ENCODE data around the gene ADAM15.

The ADAM15 gene

DNA sequence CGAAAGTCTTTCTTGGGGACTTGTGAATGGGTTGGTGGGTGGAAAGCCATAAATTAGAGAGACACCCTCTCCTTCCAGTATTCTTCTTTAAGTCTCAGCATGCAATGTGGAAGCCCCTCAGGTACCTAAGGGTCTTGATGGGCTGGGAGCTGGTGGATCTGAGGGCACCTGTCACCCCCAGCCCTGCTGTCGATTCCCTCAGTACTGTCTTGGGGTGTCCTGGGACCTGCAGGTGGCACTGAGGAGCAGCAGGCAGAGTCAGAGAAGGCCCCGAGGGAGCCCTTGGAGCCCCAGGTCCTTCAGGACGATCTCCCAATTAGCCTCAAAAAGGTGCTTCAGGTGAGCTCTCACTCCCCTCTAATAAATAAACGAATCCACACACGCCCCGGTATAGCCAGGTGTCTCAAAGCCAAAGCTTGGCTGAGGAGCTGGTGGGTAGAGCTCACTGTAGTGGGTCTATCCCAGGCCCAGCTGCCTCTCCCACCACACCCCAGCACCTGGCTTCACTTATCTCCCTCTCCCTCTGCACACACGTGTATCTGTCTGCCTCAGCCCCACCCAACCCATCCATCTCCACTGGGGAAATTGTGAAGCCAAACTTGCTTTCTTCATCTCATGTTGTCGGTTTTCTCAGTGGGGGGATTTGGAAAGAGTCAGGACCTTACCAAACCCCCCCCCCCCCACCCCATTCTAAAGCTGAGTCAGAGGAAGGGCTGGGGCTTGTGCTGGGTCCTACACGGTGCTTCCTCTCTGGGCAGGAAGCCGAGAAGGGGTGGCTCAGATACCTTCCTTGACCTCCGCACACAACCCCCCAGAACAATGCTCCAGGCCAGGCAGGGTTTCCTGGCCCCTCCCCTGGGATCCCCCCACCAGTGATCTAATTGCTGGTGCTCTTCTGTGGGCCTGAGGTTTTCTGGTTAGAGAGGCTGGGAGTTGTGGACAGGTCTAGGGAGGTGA lies 1.6 kb downstream of the ADAM15 start:
- peak; percentile 51 for DNase-seq

DNA sequence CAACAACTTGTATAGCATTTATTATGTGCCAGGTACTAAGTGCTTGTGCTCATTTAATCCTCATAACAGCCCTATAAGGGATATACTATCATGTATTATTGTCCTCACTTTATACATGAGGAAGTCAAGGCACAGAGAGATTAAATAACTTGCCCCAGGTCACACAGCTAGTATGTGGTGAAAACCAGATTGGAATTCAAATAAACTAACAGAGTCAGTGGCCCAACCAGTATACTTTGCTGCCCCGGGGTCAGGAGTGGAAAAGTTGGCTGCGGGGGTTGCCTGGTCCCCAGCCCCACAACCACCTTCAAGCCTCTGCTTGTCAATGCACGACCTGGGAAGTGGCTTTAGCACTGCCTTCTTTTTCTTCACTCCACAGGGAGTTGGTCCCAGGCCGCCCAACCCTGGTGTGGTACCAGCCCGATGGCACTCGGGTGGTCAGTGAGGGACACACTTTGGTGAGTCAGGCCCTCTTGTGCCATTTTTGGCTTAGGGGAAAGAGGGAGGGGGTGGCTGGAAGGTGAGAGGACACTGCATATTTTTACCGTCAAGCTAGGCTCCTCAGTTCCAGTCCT lies 2.5 kb downstream of the ADAM15 start:
- no peak for DNase-seq

DNA sequence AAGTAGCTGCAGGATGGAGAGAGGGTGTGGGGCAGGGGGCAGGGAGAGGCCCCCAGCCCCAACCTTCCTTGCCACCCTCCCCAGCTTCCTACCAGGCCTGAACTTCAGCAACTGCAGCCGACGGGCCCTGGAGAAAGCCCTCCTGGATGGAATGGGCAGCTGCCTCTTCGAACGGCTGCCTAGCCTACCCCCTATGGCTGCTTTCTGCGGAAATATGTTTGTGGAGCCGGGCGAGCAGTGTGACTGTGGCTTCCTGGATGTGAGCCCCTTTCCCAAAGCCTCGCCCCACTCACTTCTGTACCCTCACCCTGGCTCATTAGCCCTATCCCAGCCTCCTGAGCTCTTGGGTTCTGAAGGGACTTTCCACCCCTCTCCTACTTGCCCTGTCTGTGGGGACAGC lies 6.0 kb downstream of the ADAM15 start:
- DNase-seq: no peak

DNA sequence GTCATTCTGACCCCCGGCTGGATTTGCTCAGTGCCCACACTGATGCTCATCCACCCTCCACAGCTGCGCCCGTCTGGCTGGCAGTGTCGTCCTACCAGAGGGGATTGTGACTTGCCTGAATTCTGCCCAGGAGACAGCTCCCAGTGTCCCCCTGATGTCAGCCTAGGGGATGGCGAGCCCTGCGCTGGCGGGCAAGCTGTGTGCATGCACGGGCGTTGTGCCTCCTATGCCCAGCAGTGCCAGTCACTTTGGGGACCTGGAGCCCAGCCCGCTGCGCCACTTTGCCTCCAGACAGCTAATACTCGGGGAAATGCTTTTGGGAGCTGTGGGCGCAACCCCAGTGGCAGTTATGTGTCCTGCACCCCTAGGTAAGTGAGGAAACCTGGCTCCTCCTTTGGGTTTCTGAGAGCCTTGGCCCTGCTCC lies 6.7 kb downstream of the ADAM15 start:
- no peak for DNase-seq

DNA sequence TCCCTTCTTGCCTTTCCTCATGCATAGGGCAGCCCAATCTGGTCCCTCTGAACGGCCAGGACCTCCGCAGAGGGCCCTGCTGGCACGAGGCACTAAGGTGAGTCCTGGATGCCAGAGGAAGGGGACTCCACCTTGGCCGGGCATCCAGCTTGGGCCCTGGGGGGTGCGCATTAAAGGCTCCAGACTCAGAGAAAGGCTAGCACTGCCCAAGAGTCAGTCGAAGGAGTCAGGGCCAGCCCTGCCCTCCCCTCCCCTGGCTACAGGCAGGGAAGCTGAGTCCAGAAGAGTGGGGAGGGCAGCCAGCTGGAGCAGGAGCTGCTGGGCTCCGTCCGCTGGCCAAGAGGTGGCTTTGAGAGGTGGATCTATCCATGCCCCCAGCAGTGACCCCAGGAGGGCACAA lies 9.6 kb downstream of the ADAM15 start:
- no peak for DNase-seq

DNA sequence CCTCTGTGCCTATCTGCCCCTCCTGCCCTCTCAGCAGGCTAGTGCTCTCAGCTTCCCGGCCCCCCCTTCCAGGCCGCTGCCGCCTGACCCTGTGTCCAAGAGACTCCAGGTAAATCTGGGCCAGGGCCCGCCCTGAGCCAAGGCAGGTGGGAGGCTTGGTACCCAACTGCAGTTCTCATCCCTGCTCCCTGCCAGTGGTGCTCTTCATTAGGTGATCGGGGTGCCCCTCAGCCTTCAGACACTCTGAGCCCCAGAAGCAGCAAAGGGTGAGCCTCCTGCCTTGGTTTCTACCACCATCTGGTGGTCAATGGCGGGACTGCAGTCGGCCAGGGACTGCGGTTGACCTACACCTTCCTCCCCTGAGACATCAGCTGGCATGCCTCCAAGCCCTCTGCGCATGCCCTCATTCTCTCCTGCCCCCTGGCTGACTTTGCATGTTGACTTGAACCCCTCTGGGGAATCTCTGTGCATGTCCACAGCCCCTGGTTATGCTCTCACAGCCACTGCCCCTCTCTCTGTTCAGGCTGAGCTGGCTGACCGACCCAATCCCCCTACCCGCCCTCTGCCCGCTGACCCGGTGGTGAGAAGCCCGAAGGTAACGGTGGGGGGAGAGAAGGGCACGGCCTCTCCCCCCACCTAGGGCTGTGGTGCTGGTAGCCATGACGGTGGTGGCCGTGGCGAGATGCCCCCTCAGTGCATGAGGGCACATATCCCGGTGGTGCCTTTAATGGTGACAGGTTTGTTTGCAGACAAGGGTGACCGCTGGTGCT lies 10.4 kb downstream of the ADAM15 start:
- DNase-seq: peak; percentile 98

DNA sequence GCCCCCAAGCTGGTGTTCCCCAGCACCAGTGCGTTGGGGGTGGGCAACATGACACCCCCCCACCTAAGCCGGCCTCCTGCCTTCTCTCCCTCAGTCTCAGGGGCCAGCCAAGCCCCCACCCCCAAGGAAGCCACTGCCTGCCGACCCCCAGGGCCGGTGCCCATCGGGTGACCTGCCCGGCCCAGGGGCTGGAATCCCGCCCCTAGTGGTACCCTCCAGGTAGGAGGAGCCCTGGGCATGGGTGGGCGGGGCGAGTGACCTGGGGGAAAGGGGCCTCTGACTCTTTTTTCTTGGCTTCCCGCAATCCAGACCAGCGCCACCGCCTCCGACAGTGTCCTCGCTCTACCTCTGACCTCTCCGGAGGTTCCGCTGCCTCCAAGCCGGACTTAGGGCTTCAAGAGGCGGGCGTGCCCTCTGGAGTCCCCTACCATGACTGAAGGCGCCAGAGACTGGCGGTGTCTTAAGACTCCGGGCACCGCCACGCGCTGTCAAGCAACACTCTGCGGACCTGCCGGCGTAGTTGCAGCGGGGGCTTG lies 11.1 kb downstream of the ADAM15 start:
- no peak for DNase-seq

DNA sequence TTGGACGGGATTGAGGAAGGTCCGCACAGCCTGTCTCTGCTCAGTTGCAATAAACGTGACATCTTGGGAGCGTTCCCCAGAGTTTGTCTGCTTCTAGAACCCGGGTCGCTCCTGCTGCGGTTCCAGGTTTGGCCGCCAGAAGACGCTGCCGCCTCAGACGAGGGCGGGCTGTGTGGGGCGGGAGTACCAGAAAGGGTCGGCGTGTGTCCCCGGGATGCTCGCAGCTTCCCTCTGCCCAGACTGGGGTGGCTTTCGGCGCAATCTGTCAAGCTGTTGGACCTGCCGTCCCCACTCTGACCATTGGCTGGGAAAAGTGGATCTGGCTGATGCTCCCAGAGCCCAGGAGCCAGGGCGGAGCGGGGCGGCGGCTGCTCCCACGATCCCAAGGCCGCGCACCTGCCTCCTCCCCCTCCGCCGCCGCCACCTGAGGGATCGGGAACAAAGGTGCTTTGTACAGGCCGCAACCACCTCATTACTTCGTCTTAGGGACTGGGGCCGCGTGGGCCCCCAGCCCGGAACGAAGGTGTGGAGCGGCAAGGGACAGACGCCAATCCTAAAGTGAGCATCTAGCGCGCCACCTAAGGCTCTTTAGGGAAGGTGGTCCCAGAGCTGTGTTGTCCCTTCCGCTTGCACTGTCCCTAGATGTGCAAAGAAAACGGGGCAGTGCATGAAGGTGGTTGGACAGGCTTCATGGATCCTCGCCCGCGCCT lies 11.7 kb downstream of the ADAM15 start:
- peak; percentile 90 for DNase-seq

DNA sequence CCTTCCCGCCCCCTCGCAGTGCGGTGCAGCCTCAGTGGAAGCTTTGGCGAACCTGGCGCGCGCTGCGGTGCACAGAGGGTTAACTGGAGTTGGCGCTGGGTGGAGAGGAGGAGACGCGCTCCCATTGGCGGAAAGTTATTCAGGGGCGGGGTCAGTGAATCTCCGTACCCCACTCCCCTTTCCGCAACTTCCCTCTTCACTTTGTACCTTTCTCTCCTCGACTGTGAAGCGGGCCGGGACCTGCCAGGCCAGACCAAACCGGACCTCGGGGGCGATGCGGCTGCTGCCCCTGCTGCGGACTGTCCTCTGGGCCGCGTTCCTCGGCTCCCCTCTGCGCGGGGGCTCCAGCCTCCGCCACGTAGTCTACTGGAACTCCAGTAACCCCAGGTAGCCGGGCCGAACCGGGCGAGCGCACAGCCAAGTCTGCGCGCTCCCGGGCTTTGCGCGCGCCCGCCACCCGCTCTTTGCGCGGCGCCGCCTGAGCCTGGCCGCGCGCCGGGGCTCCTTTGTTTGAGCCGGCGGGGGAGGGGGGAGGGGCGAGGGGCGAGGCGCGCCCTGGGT lies 12.5 kb downstream of the ADAM15 start, which contains the start of gene EFNA4:
Gene EFNA4, plus strand, starts transcription at position 191 of the 561 bp plus-strand sequence. Its CDS starts 84 bp downstream, at position 275.
- DNase-seq: peak; percentile 88

DNA sequence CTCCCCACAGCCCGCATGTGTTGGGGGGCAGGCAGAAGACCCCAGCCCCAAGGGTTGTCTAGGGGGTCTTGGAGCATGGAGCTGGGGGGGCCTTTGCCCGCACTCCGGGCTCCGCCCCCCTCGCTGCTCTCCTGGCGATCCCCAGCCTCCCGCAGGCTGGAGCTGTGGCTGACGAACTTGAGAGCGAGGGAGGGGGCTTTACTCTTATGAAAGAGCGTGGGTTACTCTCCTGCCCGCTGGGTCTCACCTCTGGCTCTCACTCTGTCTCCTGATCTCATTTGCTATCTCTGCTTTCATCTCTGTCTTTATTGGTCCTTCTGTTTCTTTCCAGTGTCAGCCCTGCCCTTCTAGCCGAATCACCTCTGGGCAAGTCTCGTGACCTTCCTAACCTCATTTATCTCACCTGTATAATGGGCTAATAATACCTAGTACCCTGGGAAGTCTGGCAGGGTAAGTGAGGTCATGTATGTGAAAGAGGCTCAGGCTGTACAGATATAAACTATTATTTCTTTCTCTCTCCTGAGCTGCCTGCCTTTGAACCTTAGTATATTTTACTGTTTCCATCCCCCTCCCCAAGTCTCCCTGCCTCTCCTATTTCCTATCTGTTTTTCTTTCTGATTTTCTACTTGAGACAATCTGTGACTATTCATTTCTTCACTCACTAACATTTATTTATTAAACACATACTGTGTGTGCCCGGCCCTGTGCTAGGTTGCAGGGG lies 13.2 kb downstream of the ADAM15 start:
- peak; percentile 32 for DNase-seq

DNA sequence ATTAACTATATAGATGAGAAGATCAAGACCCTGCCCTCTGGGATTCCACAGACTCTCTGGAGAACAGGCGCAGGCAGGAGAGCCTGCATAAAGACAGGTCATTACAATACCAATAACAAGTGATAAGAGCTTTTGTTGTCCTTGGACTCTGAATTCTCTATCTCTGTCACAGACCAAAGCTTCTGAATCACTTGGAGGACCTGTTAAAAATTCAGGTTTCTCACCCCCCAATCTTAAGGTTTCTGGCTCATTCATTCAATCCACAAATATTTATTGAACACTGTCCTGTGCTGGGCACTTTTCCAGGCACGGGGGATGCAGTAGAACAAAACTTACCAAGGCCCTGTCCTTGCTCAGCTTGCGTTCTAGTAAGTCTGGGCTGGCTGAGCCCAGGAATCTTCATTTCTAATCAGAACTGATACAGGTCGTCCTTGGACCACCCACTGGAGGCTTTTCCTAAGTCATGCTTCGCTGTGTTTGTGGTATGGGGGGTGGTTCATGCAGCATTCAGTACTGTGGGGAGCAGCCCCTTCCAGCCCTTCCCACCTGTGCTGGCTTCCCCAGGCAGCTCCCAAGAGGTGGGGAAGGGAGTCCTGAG lies 13.8 kb downstream of the ADAM15 start:
- no peak for DNase-seq

DNA sequence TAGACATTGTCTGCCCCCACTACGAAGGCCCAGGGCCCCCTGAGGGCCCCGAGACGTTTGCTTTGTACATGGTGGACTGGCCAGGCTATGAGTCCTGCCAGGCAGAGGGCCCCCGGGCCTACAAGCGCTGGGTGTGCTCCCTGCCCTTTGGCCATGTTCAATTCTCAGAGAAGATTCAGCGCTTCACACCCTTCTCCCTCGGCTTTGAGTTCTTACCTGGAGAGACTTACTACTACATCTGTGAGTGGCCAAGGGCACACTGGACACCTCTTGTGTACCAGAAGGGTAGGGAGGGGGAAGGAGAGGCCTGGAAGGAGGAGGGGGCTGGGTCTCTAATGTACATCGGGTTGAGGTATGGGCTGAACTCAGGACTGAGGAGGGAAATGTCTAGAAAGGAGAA lies 15.7 kb downstream of the ADAM15 start:
- no peak for DNase-seq

DNA sequence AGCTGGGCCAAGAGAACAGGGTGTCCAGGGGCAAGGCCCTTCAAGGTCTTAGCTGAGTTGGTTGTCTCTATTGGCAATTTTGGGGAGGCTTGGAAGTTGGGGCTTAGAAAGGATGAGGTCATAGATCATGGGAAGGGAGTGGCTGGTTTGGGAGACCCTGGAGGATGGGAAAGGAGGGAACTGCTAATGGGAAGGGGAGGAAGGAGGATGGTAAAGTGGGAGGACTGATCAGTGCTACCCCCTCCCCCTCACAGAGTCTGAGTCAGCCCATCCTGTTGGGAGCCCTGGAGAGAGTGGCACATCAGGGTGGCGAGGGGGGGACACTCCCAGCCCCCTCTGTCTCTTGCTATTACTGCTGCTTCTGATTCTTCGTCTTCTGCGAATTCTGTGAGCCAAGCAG lies 17.5 kb downstream of the ADAM15 start:
- no peak for DNase-seq

DNA sequence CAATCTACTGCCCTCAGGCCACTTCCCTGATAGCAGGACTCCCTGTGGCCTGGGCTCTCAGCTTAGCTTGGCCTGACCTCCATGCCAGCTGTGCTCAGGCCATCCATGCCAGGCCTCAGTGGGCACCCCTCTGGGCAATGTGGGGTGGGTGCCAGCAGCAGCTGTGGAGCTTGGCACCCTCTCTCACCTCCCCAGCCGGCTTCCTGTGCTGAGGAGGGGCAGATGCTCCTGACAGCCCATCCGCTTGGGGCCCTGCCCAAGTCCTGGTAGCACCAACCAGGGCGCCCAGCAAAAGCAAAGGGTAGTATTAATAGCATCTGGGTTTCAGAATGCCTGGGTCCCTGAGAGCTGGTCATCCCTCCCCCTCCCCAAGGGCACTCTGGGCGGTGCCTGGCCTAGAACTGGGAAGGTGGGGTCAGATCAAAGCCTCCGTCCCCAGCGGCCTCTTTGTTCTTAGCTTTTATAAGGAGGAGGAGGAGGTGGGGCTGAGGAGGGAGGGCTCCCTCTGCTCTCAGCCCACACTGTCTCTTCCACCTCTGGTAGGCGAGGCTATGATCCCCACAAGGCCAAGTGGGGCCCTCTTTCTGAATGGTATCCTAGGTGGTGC lies 18.5 kb downstream of the ADAM15 start:
- DNase-seq: no peak

DNA sequence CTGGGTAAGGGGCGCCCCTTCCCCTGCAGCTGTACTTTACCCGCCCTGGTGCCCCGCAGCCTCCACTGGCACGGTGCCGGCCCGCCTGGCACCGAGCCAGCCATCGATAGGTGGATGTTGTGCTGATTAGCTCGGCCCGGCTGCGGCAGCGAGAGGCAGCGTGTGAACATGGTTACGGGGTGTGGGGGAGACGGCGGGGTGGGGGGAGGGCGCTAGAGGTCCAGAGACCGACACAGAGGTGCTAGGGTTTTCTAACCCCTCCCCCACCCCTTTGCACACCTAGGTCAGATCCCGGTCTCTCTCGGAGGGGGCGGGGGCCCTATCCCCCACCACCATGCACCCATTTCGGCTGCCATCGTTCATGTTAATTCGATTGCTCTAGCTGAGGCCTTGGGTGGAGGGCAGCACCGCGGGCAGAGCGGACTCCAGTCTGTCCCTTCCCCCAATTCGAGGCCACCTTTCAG lies 19.1 kb downstream of the ADAM15 start:
- DNase-seq: no peak

DNA sequence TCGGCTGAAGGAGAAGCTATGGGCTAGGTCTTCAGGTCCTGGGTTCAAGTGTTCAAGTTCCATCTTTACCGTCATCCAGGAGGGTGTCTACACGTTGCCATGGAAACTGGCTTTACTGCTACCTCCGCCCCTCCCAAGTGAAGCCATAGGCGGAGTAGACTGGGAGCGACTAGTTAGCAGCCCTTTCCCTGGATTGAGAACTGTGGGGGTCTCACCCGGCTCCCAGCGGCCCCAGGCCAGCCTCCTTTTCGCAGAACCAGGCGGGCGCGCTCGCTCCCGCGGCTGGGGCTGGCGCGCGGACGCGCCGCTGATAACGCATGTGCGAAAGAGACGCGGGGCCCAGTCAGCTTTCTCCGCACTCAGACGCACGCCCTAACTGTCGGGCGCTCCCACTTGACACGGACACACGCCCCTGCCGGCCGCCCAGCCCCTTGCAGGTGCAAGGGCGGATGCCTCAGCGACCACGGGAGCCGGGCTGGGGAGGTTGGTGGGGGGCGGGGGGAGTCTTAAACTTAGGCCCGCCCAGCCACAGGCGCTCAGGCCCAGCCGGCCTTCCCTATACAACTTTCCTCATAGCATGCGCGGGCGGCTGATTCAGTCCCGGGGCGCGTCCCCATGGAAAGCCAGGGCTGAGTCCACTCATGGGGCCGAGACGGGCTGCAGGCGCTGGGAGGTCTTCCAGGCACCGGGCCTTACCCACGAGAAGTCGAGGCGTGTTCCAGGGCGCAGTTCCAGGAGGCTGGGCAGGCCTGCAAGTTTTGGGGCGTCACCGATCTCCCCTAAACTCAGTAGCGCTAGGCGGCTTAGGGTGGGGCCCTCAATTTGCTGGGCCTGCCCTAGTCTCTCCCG lies 19.8 kb downstream of the ADAM15 start:
- DNase-seq: peak; percentile 87

DNA sequence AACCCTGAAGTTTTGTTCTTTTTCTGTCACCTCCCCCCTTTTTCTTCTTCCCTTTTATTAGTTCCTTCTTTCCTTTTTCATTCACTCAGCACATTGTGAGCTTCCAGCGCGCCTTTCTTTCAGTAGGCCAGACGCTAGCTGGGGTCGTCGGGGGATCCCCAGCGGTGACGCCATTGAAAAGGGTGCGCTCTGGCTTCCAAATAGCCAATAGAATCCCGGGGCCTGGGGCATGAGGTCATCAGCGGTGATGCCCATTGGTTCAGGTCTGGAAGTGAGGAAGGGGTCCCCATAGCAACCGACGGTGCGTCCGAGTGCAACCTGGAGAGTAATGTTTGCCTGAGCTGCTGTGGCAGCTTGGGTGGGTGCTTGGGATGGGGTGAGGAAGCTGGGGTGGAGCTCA lies 20.6 kb downstream of the ADAM15 start:
- no peak for DNase-seq

DNA sequence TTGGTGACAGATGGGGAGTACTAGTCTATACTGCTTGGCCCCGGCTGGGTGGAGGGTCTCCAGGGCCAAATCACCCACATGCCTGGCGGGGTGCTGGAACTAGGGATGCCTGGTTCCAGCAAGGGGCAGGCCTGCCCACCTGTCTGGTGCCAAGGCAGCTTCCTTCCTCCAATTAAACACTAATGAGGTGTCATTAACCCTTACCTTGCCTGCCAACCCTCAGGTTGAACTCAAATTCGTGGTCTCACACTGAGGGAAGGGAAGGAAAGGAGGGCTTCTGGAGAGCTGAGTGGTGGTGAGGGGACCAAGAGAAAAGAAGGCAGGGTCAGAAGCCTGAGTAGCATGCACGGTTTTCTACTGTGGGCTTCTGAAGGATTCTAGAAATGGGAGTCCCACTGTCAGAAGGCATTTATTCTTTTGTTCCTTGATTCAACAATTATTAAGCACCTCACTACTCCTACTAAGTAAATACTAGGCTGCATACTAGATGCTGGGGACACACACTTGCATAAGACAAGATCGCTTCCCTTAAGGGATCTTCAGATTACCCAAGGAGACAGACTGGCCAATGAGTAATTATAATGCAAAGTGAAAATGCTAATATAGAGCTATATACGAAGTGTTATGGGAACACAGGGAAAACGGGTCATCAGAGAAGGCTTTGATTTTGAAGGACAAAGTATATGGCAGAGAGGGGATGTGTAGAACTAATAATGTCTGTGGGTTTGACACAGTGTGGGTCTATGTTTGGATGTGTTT lies 21.6 kb downstream of the ADAM15 start:
- DNase-seq: no peak

Measured in activated CD4-positive, alpha-beta T cell treated with anti-CD3 and anti-CD28 coated beads for 48 hours (primary cell).